Activated CD4-positive, alpha-beta T cell treated with anti-CD3 and anti-CD28 coated beads, Interleukin-2, amount 10 ng/mL, durations not matched to agents 7 days and 5 days (primary cell): ENCODE data around the gene PLD2. TPM values are rescaled to one million over a fixed set of nuclear protein-coding genes. Genes with fewer than 3 reads are reported as not detected.

ENCODE experiments used
- CTCF ChIA-PET: fragments of 350-600 bp; sonication (Branson Sonifier 250); formaldehyde crosslinking; loops from one replicate; lab custom pipeline; 2021; ENCODE audit warnings: antibody characterized with exemption; lab: Charles Lee
- POLR2A ChIA-PET: fragments of 350-600 bp; sonication (Branson Sonifier 250); formaldehyde crosslinking; loops from one replicate; lab custom pipeline; 2021; ENCODE audit warnings: antibody characterized with exemption; lab: Charles Lee
- DNase-seq: peaks from one replicate; pipeline ENCODE4 v3.0.0-alpha.2; 2020
- H3K27ac Mint-ChIP-seq: one replicate; pipeline ENCODE4 v1.8.0; 2021; ENCODE audit warnings: mild to moderate bottlenecking, moderate library complexity, mixed read lengths
- H3K27me3 Mint-ChIP-seq: one replicate; pipeline ENCODE4 v1.8.0; 2021; ENCODE audit warnings: mixed read lengths
- H3K36me3 Mint-ChIP-seq: one replicate; pipeline ENCODE4 v1.8.0; 2021; ENCODE audit warnings: low read depth, mixed read lengths
- H3K4me1 Mint-ChIP-seq: one replicate; pipeline ENCODE4 v1.8.0; 2021; ENCODE audit warnings: mixed read lengths
- H3K4me3 Mint-ChIP-seq: one replicate; pipeline ENCODE4 v1.8.0; 2021; ENCODE audit warnings: mild to moderate bottlenecking, moderate library complexity, mixed read lengths
- H3K9me3 Mint-ChIP-seq: one replicate; pipeline ENCODE4 v1.8.0; 2021; ENCODE audit warnings: mixed read lengths
- total RNA-seq, 2 experiments: library from RNA; stranded (reverse); gene quantifications; one replicate each; pipeline ENCODE4 v1.2.3, GENCODE V29; 2021

Gene PLD2
- total RNA-seq, 2 experiments from 2014 or later: 16.6 to 17.3 TPM

DNA sequence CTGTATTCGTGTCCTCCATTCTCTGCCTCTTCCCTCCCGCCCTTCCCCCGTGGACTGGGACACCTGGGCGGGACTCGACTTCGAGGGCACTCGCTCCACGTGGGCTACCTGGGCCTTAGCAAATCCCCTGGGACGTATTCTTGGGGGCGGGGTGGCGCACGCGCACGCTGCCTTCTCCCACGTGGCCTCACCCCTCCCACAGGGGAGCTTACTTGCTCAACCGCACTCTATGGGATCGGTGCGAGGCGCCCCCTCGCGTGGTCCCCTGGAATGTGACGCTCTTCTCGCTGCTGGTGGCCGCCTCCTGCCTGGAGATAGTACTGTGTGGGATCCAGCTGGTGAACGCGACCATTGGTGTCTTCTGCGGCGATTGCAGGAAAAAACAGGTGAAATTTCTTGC lies 24.3 kb upstream of the PLD2 start:
- Mint-ChIP-seq H3K4me1 (peaks cover 25% of the 10 kb centered on the region), H3K36me3 (no peaks in the 10 kb centered on the region), H3K9me3 (no peaks in the 10 kb centered on the region), H3K4me3 (no peak overlapping the region), H3K27me3 (peaks cover 64% of the 10 kb centered on the region), H3K27ac (no peak overlapping the region)
- ChIA-PET CTCF (interaction anchor here (0.6 to 2.0 kb wide), 3 partner anchors 9 to 217 kb away, joined by 3 to 11 read pairs (median 3); no protein-coding TSS in a partner anchor), POLR2A (no interaction called here)
- DNase-seq: peak; percentile 24

DNA sequence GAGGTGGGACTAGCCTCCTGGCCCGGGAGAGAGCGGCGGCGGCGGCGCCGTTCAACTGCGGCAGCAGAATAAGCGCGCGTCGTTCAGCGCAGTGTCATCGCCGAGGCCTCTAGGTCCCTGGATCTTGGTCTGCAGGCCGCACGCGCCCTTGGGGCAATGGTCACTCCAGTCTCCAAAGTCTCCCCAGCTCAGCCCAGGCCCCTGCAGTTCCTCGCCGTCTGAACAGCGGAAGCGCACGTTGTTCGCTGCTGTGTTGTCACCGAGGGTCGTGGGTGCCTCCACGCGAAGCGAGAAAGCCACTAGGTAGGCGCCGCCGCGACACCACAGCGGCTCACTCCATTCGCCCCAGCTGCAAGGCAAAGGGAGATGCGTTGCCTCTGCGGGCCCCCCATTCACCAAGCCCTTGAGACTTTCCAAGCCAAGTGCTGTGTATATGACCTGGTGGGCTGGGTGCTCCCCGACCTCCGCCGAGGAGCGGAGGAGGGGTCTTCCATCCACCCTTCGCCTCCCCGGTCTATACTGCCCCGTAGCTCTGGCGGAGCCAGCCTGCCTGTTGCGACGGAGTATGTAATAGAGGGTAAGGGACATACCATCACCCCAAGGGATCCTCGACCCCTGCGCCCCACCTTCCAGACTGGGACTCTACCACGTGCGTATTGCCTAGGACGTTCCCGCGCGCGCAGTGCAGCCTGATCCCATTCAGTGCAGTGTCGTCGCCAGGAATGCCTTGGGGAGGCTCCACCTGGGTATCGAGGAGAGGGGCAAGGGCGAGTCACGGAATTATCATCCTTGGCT lies 21.4 kb upstream of the PLD2 start:
- no peak overlapping the region for H3K27ac Mint-ChIP-seq
- peaks cover 34% of the 10 kb centered on the region for H3K4me1 Mint-ChIP-seq
- H3K36me3 Mint-ChIP-seq: no peaks in the 10 kb centered on the region
- CTCF ChIA-PET: interaction anchor here (0.6 to 2.0 kb wide), 3 partner anchors 13 to 139 kb away, joined by 3 to 7 read pairs (median 3); no protein-coding TSS in a partner anchor
- H3K9me3 Mint-ChIP-seq: no peaks in the 10 kb centered on the region
- POLR2A ChIA-PET: no interaction called here
- H3K4me3 Mint-ChIP-seq: no peak overlapping the region
- peaks cover 64% of the 10 kb centered on the region for H3K27me3 Mint-ChIP-seq
- no peak for DNase-seq

DNA sequence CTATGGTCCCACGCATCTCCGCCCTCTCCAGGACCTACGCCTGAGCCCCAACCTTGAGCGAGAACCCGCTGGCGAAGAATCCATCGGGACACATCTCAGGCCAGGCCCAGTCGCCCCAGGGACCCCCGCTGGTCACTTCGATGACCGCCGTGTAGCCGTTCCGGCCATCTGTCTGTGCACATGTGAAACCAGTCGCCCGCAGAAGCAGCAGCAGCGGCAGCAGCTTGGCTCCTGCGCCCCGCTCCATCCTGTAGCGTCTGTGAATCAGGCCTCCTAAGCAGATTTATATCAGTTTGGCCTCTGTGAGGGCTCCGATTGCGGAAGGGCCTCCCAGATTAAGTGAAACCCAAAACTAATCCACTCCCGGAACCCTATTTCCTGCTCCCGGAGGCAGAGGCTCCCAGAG lies 20.8 kb upstream of the PLD2 start, which contains the start of gene VMO1:
Gene VMO1 (minus strand): TSS at position 259 of the 406 bp plus-strand sequence. CDS start 12 bp downstream, at position 247.
- peaks cover 38% of the 10 kb centered on the region for H3K4me1 Mint-ChIP-seq
- ChIA-PET POLR2A (no interaction called here), CTCF (interaction anchor here (1.4 kb wide), 1 partner anchor 54 kb away, joined by 3 read pairs; the partner anchor contains the start of gene MED11)
- no peaks in the 10 kb centered on the region for H3K9me3 Mint-ChIP-seq
- H3K4me3 Mint-ChIP-seq: no peak within 1 kb of the TSS
- H3K27ac Mint-ChIP-seq: no peak within 1 kb of the TSS
- no peak for DNase-seq
- H3K36me3 Mint-ChIP-seq: no peaks in the 10 kb centered on the region
- H3K27me3 Mint-ChIP-seq: peaks cover 61% of the 10 kb centered on the region

GRCh38 chr17:4786516-4786915 lies 20.4 kb upstream of the PLD2 start:
- H3K27me3 Mint-ChIP-seq: peaks cover 61% of the 10 kb centered on the region
- POLR2A ChIA-PET: no interaction called here
- CTCF ChIA-PET: interaction anchor here (0.8 to 1.4 kb wide), 2 partner anchors 9 to 55 kb away, joined by 3 read pairs; partner anchors contain the start of genes MED11 and PSMB6

GRCh38 chr17:4788159-4788806 lies 18.7 kb upstream of the PLD2 start:
- Mint-ChIP-seq H3K9me3 (no peaks in the 10 kb centered on the region), H3K36me3 (no peaks in the 10 kb centered on the region), H3K4me3 (peak overlapping the region; percentile 22), H3K4me1 (peaks cover 35% of the 10 kb centered on the region), H3K27me3 (peaks cover 52% of the 10 kb centered on the region), H3K27ac (no peak overlapping the region)
- POLR2A ChIA-PET: no interaction called here
- CTCF ChIA-PET: interaction anchor here (1.2 to 2.1 kb wide), 2 partner anchors 13 to 17 kb away, joined by 4 to 7 read pairs; partner anchors contain the start of gene TM4SF5
- no peak for DNase-seq

More at GRCh38 chr17:4786516-4786915, 20.4 kb upstream of the PLD2 start:
- Mint-ChIP-seq H3K4me3 (no peak overlapping the region), H3K9me3 (no peaks in the 10 kb centered on the region), H3K4me1 (peaks cover 40% of the 10 kb centered on the region), H3K27ac (no peak overlapping the region), H3K36me3 (no peaks in the 10 kb centered on the region)
- no peak for DNase-seq

GRCh38 chr17:4788807-4789700 lies 17.9 kb upstream of the PLD2 start, which contains the start of gene GLTPD2:
Gene GLTPD2 (plus strand): TSS chr17:4788964. CDS start chr17:4789012, 48 bp downstream.
- CTCF ChIA-PET: interaction anchor here (0.6 to 2.4 kb wide), 36 partner anchors 9 to 1065 kb away, joined by 3 to 20 read pairs (median 4); partner anchors contain the start of genes ARRB2, C17orf107, CHRNE and CXCL16
- Mint-ChIP-seq H3K27me3 (peaks cover 47% of the 10 kb centered on the region), H3K27ac (peak within 1 kb of the TSS; percentile 52), H3K36me3 (no peaks in the 10 kb centered on the region), H3K4me1 (peaks cover 33% of the 10 kb centered on the region), H3K9me3 (no peaks in the 10 kb centered on the region), H3K4me3 (peak within 1 kb of the TSS; percentile 62)
- POLR2A ChIA-PET: interaction anchor here (0.5 kb wide), 1 partner anchor 259 kb away, joined by 6 read pairs; no protein-coding TSS in a partner anchor
- no peak for DNase-seq

GRCh38 chr17:4789701-4789950 lies 17.3 kb upstream of the PLD2 start:
- Mint-ChIP-seq H3K27me3 (peaks cover 42% of the 10 kb centered on the region), H3K9me3 (no peaks in the 10 kb centered on the region), H3K4me1 (peaks cover 33% of the 10 kb centered on the region), H3K27ac (peak overlapping the region; percentile 52), H3K36me3 (no peaks in the 10 kb centered on the region), H3K4me3 (peak overlapping the region; percentile 62)
- ChIA-PET CTCF (interaction anchor here (0.6 to 2.4 kb wide), 36 partner anchors 10 to 1066 kb away, joined by 3 to 20 read pairs (median 4); partner anchors contain the start of genes ARRB2, C17orf107, CHRNE and CXCL16), POLR2A (interaction anchor here (0.5 kb wide), 1 partner anchor 260 kb away, joined by 6 read pairs; no protein-coding TSS in a partner anchor)
- DNase-seq: no peak

DNA sequence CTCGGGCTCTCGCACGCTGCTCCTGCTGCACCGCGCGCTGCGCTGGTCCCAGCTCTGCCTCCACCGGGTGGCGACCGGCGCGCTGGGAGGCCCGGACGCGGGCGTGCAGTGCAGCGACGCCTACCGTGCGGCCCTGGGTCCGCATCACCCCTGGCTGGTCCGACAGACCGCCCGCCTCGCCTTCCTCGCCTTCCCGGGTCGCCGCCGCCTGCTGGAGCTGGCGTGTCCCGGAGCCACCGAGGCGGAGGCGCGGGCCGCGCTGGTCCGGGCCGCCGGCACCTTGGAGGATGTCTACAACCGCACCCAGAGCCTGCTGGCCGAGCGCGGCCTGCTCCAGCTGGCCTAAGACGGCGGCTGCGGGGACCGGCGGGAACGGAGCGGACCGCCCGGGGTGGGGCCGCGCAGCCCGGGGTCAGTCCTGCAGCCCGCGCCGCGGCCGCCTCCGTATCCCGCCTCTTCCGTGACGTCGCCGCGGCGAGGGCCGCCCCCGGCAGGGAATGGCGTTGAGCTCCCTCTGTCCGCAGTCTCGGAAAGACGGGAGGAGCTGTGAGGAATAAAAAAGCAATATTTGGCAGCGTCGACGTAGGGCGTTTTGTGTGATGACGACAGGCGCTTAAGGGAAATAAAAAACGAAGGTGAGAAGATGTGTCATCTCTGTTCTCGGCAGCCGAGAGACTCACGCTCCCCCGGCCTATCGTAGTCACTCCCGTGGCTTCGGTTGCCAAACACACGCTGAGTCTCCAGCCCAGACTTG lies 16.8 kb upstream of the PLD2 start:
- CTCF ChIA-PET: interaction anchor here (0.6 to 2.4 kb wide), 39 partner anchors 9 to 1066 kb away, joined by 3 to 20 read pairs (median 4); partner anchors contain the start of genes ARRB2, C17orf107, CHRNE and CXCL16
- H3K27me3 Mint-ChIP-seq: peaks cover 40% of the 10 kb centered on the region
- H3K27ac Mint-ChIP-seq: peak overlapping the region; percentile 92
- H3K4me3 Mint-ChIP-seq: peak overlapping the region; percentile 81
- DNase-seq: peak; percentile 81
- H3K4me1 Mint-ChIP-seq: peaks cover 33% of the 10 kb centered on the region
- H3K9me3 Mint-ChIP-seq: no peaks in the 10 kb centered on the region
- POLR2A ChIA-PET: interaction anchor here (0.5 to 1.0 kb wide), 3 partner anchors 260 to 750 kb away, joined by 3 to 6 read pairs (median 3); partner anchors contain the start of genes CYB5D2 and ZZEF1
- no peaks in the 10 kb centered on the region for H3K36me3 Mint-ChIP-seq

DNA sequence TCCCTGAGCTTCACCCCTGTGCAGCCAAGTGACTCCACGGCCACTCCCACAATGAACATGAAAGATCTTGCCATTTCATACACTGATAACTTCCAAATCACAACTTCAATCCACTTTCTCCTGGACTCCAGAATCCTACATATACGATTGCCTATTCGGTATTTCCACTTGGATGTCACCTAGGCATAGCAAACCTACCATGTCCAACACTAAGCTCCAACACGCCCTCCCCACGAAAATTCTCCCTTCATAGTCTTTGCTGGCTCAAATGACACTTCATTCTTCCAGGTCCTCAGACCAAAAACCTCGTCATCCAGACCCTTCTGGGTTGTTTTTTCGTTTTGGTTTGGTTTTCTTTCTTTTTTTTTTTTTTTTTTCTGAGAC lies 16.3 kb upstream of the PLD2 start:
- Mint-ChIP-seq H3K9me3 (no peaks in the 10 kb centered on the region), H3K4me1 (peaks cover 34% of the 10 kb centered on the region), H3K4me3 (peak overlapping the region; percentile 81), H3K27me3 (peaks cover 34% of the 10 kb centered on the region), H3K36me3 (no peaks in the 10 kb centered on the region), H3K27ac (peak overlapping the region; percentile 92)
- no peak for DNase-seq
- ChIA-PET POLR2A (interaction anchor here (0.6 to 1.0 kb wide), 2 partner anchors 648 to 750 kb away, joined by 3 read pairs; partner anchors contain the start of genes CYB5D2 and ZZEF1), CTCF (interaction anchor here (1.0 to 2.4 kb wide), 25 partner anchors 9 to 224 kb away, joined by 3 to 20 read pairs (median 6); partner anchors contain the start of genes ARRB2, C17orf107, CHRNE and CXCL16)

DNA sequence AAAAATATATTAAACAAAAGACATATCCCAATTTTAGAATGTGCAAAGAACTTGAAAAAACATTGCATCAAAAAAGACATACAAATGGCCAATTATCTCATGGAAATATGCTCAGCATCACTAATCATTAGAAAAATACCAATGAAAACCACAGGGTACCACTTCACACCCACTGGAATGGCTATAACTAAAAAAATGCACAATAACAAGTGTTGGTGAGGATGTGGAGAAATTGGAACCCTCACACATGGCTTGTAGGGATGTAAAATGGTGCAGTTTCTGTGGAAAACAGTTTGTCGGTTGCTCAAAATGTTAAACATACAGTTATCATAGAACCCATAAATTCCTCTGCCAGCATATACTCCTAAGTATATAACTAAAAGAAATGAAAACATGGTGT lies 11.8 kb upstream of the PLD2 start:
- ChIA-PET CTCF (no interaction called here), POLR2A (no interaction called here)
- H3K4me3 Mint-ChIP-seq: peak overlapping the region; percentile 99
- no peak for DNase-seq
- peaks cover 3% of the 10 kb centered on the region for H3K27me3 Mint-ChIP-seq
- H3K4me1 Mint-ChIP-seq: peaks cover 29% of the 10 kb centered on the region
- H3K27ac Mint-ChIP-seq: peak overlapping the region; percentile 96
- H3K9me3 Mint-ChIP-seq: no peaks in the 10 kb centered on the region
- H3K36me3 Mint-ChIP-seq: peaks cover 15% of the 10 kb centered on the region

GRCh38 chr17:4796552-4796920 lies 10.4 kb upstream of the PLD2 start:
- ChIA-PET POLR2A (no interaction called here), CTCF (interaction anchor here (0.6 to 1.3 kb wide), 4 partner anchors 10 to 107 kb away, joined by 3 to 4 read pairs (median 3); partner anchors contain the start of gene CHRNE)
- Mint-ChIP-seq H3K4me1 (peaks cover 20% of the 10 kb centered on the region), H3K27ac (peak overlapping the region; percentile 96), H3K9me3 (no peaks in the 10 kb centered on the region), H3K36me3 (peaks cover 15% of the 10 kb centered on the region), H3K4me3 (peak overlapping the region; percentile 99), H3K27me3 (peaks cover 3% of the 10 kb centered on the region)
- DNase-seq: no peak
